Epithelial cell of esophagus (primary cell): ENCODE results near the gene CLSTN2.
A peak's percentile ranks its signal among the peaks of the same experiment; 100 is the strongest.

ENCODE experiments used
- DNase-seq: peaks from one replicate; pipeline ENCODE4 v3.0.0; 2010; ENCODE audit warnings: low read depth
- H3K4me3 ChIP-seq: 2 replicates; pipeline ENCODE4 v1.5.1; 2011; ENCODE audit warnings: mild to moderate bottlenecking, low read length, control low read depth
- TF ChIP-seq, protein P1 (sequence below): IDR thresholded peaks from 2 replicates; pipeline ENCODE4 v1.5.1; 2011; ENCODE audit warnings: low read depth, mild to moderate bottlenecking, low read length, control low read depth, inconsistent platforms; ENCODE audit not compliant: insufficient read depth; ENCODE audit errors: missing control alignments

CLSTN2 gene

DNA sequence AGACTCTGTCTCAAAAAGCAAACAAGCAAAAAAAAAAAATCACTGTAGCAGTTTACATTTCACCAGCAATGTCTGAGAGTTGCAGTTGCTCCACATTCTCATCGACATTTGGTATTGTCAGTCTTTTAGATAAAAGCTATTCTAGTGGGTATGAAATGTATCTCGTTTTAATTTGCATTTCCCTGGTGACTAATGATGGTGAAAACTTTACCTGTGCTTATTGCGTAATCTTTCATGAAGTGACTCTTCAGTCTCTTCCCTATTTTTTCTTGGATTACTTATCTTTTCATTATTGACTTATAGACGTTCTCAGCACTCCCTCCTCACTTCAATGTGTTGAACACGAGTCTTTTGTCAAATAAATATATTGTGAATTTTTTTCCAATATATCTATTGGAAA, 37.2 kb upstream of the CLSTN2 start:
- peak; percentile 46 for DNase-seq
- TF ChIP-seq, protein P1, sequence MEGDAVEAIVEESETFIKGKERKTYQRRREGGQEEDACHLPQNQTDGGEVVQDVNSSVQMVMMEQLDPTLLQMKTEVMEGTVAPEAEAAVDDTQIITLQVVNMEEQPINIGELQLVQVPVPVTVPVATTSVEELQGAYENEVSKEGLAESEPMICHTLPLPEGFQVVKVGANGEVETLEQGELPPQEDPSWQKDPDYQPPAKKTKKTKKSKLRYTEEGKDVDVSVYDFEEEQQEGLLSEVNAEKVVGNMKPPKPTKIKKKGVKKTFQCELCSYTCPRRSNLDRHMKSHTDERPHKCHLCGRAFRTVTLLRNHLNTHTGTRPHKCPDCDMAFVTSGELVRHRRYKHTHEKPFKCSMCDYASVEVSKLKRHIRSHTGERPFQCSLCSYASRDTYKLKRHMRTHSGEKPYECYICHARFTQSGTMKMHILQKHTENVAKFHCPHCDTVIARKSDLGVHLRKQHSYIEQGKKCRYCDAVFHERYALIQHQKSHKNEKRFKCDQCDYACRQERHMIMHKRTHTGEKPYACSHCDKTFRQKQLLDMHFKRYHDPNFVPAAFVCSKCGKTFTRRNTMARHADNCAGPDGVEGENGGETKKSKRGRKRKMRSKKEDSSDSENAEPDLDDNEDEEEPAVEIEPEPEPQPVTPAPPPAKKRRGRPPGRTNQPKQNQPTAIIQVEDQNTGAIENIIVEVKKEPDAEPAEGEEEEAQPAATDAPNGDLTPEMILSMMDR: no peak
- H3K4me3 ChIP-seq: no peak overlapping the region

DNA sequence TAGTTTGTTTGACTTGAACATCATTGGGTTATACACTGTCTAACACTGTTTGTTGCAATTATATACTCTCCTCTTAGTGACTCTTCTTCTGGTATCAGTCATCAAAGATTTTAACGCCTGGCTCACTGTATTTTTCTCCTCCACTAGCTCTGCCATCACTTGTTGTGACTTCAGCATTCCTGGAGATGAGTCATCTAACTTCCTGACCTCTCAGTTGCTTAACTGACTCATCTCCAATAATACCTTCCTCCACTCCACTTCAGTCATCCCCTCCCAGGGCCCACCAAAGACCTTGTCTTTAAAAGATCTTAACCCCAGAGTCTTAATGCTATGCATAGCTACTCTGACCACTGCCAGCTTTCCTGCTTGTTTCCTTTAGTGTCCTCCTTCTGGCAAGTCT, 28.6 kb upstream of the CLSTN2 start:
- TF ChIP-seq, protein P1: no peak
- no peak overlapping the region for H3K4me3 ChIP-seq
- DNase-seq: peak; percentile 73

DNA sequence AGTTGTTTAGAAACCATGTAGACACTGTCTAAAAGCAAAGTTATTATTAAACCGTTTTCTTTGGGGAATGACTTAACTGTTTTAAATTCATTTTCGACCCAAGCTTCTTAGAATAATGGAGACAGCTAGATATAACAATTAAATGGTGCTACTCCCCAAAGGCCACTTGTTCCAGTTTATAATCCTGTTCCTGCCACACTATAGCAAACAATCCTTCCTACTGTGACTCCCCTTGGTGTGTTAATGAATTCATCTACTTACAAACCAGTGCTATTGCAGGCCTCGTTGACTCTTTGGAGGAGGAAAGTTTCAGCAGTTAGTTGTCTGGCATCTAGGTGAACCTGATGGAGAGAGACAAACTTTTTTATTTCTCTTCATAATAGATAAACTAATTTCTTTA, 25.2 kb upstream of the CLSTN2 start:
- TF ChIP-seq, protein P1: no peak
- no peak for DNase-seq
- H3K4me3 ChIP-seq: no peak overlapping the region

DNA sequence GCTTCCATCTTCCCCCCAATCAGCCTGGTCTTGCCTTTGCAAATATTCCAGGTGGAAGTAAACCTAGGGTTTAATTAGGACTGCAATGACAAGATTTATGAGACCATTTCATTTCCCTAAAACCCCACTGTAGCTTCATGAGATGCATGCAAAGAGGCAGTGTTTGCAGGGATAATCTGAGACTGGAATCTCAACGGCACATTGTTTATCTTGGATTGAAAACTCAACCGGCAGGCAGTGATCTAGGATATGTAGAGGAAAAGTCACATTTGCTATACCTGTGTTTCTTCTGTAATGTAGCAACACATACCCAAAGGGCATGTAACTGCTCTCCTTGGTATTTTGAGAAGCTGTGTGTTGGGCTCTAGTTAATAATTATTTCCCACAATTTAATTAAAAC, 18.7 kb upstream of the CLSTN2 start:
- TF ChIP-seq, protein P1: no peak
- DNase-seq: no peak
- no peak overlapping the region for H3K4me3 ChIP-seq

DNA sequence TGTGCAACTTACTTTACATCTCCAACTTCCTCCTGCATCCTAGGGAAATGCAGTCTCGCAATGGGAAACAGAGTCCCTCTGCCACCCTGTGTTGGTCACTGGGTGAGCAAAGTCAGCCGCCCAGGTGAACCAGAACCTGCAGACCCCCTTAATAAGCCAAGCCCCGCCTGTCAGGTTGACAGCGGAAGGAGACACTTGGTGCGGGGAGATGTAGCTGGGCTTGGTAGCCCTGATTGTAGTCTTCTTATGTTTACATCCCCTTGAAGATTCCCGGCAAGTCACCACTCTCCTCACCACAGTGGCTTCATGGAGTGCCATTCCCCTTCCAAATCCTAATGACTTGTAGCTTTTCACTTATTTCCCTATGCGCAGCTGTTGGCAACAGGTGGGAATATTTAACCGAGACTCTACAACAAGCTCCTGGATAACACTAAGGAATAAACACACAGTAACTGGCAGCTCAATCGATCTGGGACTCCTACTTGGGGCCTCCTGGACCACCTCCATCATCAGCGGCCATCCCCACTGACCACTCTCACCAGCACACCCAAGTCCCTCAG, 17.7 kb upstream of the CLSTN2 start:
- H3K4me3 ChIP-seq: no peak overlapping the region
- DNase-seq: no peak
- TF ChIP-seq, protein P1: no peak

DNA sequence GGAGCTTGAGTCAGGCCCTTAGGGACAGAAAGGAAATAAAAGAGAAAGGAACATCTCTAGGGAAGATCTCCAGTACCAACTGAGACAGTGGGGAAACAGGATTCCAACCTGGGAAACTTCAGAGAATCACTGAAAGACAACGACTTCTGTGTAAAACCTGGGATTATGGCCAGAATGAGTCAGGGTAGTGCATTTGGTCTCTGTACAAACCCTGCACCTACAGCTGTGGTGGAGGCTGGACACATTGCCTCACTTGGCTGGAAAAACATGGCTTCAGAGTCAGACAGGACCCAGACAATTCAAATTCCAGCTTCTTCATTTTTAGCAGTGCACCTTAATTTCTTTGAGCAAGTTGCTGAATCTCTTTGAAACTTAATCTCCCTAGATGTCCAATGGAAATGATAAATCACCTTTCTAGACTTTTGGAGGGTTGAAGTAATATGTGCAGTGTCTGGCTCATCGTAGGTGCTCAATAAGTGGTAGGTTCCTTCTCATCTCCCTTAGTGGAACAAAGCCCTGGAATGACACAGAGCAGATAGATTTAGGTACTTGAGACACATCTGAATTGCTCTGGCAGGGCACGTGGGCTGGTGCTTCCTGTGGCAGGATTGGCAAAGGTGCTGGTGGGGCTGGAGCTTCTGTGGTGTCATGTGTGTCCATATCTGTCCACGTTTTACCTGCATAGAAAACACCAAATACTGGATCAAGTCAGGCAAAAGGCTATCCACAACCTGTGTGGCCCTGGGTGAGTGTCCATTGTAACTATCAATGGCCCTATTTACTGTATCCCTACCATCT, 6.1 kb upstream of the CLSTN2 start:
- TF ChIP-seq, protein P1: no peak
- no peak for DNase-seq
- H3K4me3 ChIP-seq: no peak overlapping the region

DNA sequence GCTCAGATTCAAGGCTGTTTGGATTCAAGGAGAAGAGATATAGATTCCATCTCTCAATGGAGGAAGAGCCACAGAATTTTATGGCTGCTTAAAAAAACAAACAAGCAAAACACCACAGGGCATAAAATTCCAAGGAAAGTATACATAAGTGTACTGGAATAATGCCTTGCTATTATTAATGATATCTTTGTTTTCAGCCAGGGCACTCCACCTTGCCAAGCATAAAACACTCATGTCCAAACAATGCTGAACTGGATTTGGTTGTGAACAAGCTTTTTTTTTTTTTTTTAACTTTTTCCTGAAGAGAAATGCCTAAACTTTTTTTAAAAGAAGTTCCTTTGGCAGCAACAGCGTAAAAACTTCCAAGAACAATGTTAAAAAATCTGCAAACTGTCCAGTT, 4.8 kb upstream of the CLSTN2 start:
- TF ChIP-seq, protein P1: no peak
- DNase-seq: no peak
- no peak overlapping the region for H3K4me3 ChIP-seq
